ENCODE results near the gene CENPB.

Gene CENPB

GRCh38 chr20:3764659-3765058 lies 21.9 kb downstream of the CENPB start:
- no peak for FAIRE-seq

GRCh38 chr20:3763671-3764601 lies 22.6 kb downstream of the CENPB start:
- FAIRE-seq = no peak

- no peak for FAIRE-seq
Measured at GRCh38 chr20:3760655-3761348, 25.7 kb downstream of the CENPB start.

- FAIRE-seq = no peak
Measured at GRCh38 chr20:3759884-3760283, 26.7 kb downstream of the CENPB start.

DNA sequence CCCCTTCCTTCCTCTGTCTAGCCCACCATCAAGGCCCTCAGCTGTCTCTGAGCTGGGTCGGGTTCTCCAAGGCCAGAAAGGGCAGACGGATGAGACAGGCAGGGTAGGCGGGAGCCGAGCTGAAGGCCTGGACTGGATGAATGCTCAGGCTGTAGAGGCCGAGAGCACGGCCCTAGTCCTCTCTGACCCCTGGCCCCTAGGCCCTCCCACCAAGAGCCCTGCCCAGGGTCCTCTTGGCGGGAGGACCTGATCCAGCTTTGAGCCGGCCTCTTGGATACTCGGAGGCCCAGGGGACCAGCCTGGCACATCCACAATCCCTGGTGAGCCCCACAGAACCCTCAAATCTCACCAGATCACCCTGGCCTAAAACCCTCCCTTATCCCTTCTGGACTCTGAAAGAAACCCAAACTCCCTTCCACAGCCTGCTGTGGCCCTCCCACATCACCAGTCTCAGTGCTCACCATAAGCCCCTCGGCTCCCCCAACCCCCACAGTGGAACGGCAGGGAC lies 27.2 kb downstream of the CENPB start:
- no peak for FAIRE-seq

DNA sequence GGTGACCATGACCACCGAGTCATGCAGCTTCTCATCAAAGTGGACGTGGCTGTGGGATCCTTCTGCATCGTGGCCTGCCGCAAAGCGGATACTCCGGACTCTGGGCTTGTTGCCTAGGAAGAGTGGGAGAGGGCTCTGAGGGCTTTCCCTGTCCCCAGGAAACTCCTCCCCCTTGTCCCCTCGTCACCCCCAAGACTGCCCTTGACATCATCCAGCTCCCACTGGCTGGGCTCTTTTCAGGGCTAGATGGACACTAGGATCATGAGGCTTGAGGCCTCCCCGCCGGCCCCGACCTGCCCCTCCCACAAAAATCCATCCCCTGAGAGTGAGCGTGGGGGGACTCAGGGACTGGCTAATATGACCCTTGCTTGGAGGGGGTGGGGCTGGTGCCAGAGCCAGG lies 28.0 kb downstream of the CENPB start:
- no peak for FAIRE-seq

DNA sequence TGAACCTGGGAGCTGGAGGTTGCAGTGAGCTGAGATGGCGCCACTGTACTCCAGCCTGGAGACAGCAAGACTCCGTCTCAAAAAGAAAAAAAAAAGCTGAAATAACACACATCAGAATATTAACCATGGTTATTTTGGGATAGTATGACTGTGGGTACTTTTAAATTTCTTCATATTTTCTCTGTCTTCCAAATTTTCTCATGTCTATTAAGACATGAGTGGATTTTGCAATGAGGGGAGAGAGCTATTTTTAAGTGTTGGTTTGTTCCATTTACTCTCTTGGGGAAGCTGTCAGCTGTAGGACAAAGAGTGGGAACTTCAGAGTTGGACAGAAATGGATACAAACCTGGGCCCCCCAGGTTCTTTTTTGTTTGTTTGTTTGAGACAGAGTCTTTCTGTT lies 29.3 kb downstream of the CENPB start:
- FAIRE-seq = no peak

GRCh38 chr20:3755814-3756480 lies 30.6 kb downstream of the CENPB start:
- no peak for FAIRE-seq

- no peak for FAIRE-seq
Measured at GRCh38 chr20:3755269-3755668, 31.3 kb downstream of the CENPB start.

GRCh38 chr20:3754276-3754630 lies 32.3 kb downstream of the CENPB start:
- no peak for FAIRE-seq

DNA sequence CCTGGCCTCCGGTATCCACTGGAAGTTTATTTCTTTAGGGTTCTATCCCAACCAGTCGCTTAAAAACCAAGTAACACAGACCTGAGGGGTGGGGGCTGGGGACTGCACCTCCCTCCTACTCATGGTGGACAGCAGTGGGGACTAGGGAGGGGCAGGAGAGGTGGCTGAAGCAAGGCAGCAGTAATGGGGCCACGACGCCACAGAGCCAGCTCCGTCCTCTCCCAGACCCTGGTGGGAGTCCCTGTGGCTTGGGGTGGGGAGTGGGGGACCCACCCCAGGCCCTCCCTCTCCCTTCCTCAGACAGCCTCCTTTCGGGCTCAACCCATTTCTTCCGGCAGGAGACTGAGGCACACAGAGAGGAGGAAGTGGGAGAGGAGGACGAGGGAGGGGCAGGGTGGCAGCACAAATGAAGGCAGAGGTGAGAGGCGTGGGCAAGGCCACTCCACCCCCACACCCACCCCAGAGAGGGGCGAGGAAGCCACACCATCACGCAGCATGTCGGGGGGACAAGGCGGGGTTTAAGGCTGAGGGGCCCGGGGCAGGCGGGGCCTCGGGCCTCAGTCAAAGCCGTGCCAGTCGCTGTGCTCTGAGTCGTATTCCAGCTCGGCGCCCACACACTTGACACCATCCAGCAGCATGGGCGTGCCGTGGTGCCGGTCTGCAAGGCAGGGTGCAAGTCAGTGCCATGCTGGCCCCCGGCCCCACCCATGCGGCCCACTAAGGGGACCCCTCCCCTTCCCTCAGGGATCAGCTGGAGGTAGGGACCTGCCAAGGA lies 32.9 kb downstream of the CENPB start:
- no peak for FAIRE-seq

DNA sequence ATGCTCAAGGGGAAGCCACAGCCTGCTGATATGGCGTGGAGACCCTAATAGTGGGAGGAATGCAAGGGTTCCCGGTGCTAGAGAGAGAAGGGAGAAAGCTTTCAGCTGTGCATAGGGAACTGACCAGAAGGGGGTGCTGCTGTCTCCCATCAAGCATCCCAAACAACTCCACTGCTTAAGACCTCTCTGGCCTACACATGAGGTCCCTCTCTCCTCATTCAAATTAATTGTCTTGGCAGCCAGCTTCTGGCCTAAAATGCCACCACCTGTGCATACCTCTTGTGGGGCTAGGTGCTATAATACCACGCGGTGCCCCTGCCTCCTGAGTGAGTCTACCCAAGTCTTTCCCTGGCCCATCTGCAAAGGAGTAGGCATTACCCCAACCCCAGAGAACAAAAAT lies 33.4 kb downstream of the CENPB start:
- FAIRE-seq = no peak

GRCh38 chr20:3752386-3752759 lies 34.2 kb downstream of the CENPB start:
- FAIRE-seq = no peak

DNA sequence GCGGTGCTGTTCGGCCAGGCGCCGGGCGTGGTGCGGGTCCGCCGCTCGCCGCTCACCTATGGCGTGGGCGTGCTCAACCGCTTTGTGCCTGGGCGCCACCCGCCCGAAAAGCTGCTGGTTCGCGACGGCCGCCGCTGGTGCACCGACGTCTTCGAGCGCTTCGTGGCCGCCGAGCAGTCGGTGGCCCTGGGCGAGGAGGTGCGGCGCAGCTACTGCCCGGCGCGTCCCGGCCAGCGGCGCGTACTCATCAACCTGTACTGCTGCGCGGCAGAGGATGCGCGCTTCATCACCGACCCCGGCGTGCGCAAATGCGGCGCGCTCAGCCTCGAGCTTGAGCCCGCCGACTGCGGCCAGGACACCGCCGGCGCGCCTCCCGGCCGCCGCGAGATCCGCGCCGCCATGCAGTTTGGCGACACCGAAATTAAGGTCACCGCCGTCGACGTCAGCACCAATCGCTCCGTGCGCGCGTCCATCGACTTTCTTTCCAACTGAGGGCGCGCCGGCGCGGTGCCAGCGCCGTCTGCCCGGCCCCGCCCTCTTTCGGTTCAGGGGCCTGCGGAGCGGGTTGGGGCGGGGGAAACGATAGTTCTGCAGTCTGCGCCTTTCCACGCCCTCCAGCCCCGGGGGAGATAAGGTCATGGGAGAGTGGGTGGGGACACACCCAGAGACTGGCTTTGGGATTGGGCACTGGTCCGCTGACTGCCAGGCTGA lies 34.7 kb downstream of the CENPB start:
- no peak for FAIRE-seq

GRCh38 chr20:3751305-3751674 lies 35.2 kb downstream of the CENPB start:
- no peak for FAIRE-seq

- no peak for FAIRE-seq
Measured at GRCh38 chr20:3749689-3750531, 36.6 kb downstream of the CENPB start.

GRCh38 chr20:3749087-3749688 lies 37.4 kb downstream of the CENPB start:
- no peak for FAIRE-seq

DNA sequence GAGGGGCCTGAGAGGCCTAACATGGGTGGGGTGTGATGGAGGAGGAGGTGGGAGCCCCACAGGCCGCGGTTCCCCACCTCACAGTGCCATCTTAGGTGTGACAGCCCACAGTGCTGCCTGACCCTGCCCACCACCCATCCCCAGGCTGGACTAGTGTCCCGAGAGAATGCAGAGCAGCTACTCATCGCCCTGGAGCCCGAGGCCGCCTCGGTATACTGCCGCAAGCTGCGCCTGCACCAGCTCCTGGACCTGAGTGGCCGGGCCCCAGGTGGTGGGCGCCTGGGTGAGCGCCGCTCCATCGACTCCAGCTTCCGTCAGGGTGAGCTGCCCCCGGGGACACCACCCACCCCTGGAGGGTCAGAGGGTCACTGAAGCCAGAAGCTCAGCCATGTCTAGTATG lies 38.5 kb downstream of the CENPB start:
- FAIRE-seq = no peak

GRCh38 chr20:3747471-3747870 lies 39.1 kb downstream of the CENPB start:
- FAIRE-seq = no peak

DNA sequence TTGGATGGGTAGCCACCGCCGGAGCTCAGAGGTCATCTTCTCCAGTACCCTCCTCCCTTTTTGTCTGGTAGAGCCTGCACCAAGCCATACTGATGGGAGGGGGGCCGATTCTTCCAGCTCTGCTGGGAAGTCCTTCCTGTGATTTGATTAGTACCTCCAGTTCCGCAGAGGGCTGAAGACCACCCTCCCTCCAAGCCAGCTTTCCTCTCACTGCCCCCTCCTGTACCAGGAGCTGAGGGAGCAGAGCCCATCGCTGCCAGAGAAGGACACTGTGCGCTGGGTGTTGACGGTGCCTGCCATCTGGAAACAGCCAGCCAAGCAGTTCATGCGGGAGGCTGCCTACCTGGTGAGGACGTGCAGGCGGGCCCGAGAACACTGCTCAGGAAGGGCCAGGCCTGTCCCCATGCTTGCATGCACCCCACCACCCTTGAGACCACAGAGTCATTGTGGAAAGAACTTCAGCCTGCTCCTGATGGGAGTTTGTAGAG lies 40.8 kb downstream of the CENPB start:
- no peak for FAIRE-seq

All from A204.1 (cell line).